ENCODE data around the gene TMEM132E. TPM values are rescaled to one million over a fixed set of nuclear protein-coding genes. Genes with fewer than 3 reads are reported as not detected.

Gene TMEM132E
- total RNA-seq, 1 donor = not detected

DNA sequence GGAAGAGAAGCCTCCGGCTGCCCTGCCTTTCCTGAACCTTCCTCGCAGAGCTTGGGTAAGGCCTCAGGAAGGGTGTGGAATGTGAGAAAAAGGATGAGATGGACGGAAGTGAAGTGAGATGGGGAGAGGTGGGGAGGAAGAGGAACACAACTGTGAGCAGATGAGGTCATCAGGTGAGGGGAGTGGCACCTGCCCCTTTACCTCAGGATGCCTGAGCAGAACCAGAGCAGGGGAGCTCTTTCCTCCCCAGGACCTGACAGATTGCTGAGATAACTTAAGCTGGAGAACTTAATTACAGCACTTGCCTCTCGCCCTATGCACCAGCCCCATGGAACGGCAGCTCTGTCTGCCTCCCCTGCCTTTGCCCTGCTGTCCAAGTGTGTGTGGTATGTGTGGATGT lies 29.8 kb downstream of the TMEM132E start:
- H3K9me3 ChIP-seq (ENCODE audit: low read depth, low read length) = no peaks in the 10 kb centered on the region
- no peak overlapping the region for H3K4me3 ChIP-seq (ENCODE audit: low read length)
- no peaks in the 10 kb centered on the region for H3K4me1 ChIP-seq (ENCODE audit: insufficient read depth, low read length)
- H3K27me3 ChIP-seq (ENCODE audit: insufficient read depth, low read length) = no peaks in the 10 kb centered on the region

DNA sequence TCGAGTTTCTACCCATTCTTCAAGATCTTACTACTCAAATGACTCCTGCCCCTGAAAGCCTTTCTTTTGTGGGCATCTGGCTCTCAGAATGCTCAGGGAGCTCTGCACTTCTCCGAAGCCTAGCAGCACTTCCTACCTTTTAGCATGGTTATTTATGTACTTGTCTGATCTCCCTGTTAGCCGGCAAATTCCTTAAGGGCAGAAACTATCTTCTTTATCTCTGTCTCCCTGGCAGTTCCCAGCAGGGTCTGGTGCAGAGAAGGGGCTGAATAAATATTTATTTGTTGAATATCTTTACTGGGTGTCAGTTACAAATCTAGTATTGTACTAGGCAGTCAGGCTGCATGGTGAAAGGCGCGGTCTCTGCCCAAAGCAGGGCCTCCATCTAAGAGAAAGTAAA lies 30.7 kb downstream of the TMEM132E start:
- no peaks in the 10 kb centered on the region for H3K9me3 ChIP-seq (ENCODE audit: low read depth, low read length)
- H3K27me3 ChIP-seq (ENCODE audit: insufficient read depth, low read length) = no peaks in the 10 kb centered on the region
- no peaks in the 10 kb centered on the region for H3K4me1 ChIP-seq (ENCODE audit: insufficient read depth, low read length)
- H3K4me3 ChIP-seq (ENCODE audit: low read length) = no peak overlapping the region

- Histone ChIP-seq H3K4me3 (ENCODE audit: low read length) (no peak overlapping the region), H3K9me3 (ENCODE audit: low read depth, low read length) (no peaks in the 10 kb centered on the region), H3K27me3 (ENCODE audit: insufficient read depth, low read length) (no peaks in the 10 kb centered on the region), H3K4me1 (ENCODE audit: insufficient read depth, low read length) (no peaks in the 10 kb centered on the region)
Measured at GRCh38 chr17:34610506-34610905, 31.1 kb downstream of the TMEM132E start.

GRCh38 chr17:34613064-34614019 lies 34.0 kb downstream of the TMEM132E start:
- H3K4me3 ChIP-seq (ENCODE audit: low read length) = no peak overlapping the region
- H3K4me1 ChIP-seq (ENCODE audit: insufficient read depth, low read length) = no peaks in the 10 kb centered on the region
- H3K9me3 ChIP-seq (ENCODE audit: low read depth, low read length) = no peaks in the 10 kb centered on the region
- H3K27me3 ChIP-seq (ENCODE audit: insufficient read depth, low read length) = no peaks in the 10 kb centered on the region

GRCh38 chr17:34614698-34615097 lies 35.3 kb downstream of the TMEM132E start:
- H3K27me3 ChIP-seq (ENCODE audit: insufficient read depth, low read length) = no peaks in the 10 kb centered on the region
- no peaks in the 10 kb centered on the region for H3K4me1 ChIP-seq (ENCODE audit: insufficient read depth, low read length)
- H3K4me3 ChIP-seq (ENCODE audit: low read length) = no peak overlapping the region
- no peaks in the 10 kb centered on the region for H3K9me3 ChIP-seq (ENCODE audit: low read depth, low read length)

- H3K4me1 ChIP-seq (ENCODE audit: insufficient read depth, low read length) = no peaks in the 10 kb centered on the region
- H3K27me3 ChIP-seq (ENCODE audit: insufficient read depth, low read length) = no peaks in the 10 kb centered on the region
- no peak overlapping the region for H3K4me3 ChIP-seq (ENCODE audit: low read length)
- no peaks in the 10 kb centered on the region for H3K9me3 ChIP-seq (ENCODE audit: low read depth, low read length)
Measured at GRCh38 chr17:34615326-34615725, 35.9 kb downstream of the TMEM132E start.

DNA sequence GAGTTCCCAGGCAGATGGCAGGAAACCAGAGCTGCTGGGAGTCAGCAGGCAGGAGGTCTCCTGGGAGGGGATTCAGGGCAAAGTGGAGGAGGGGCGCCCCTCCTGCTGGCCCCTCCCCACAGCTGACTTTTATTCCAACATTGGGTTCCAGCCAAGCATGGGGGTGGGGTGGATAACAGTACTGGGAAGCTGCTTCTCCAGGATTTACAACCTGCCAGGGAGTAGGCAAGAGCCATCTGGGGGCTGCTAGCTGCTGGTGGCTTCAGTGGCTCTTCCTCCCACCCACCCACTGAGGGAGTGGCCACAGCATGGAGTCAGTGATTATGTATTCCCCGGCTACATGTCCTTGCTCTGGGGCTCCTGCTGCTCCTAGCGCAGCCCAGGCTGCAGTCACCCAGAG lies 36.8 kb downstream of the TMEM132E start:
- H3K4me1 ChIP-seq (ENCODE audit: insufficient read depth, low read length) = no peaks in the 10 kb centered on the region
- no peaks in the 10 kb centered on the region for H3K27me3 ChIP-seq (ENCODE audit: insufficient read depth, low read length)
- no peak overlapping the region for H3K4me3 ChIP-seq (ENCODE audit: low read length)
- no peaks in the 10 kb centered on the region for H3K9me3 ChIP-seq (ENCODE audit: low read depth, low read length)

- Histone ChIP-seq H3K4me3 (ENCODE audit: low read length) (no peak overlapping the region), H3K9me3 (ENCODE audit: low read depth, low read length) (no peaks in the 10 kb centered on the region), H3K27me3 (ENCODE audit: insufficient read depth, low read length) (no peaks in the 10 kb centered on the region), H3K4me1 (ENCODE audit: insufficient read depth, low read length) (no peaks in the 10 kb centered on the region)
Measured at GRCh38 chr17:34617398-34617797, 38.0 kb downstream of the TMEM132E start.

DNA sequence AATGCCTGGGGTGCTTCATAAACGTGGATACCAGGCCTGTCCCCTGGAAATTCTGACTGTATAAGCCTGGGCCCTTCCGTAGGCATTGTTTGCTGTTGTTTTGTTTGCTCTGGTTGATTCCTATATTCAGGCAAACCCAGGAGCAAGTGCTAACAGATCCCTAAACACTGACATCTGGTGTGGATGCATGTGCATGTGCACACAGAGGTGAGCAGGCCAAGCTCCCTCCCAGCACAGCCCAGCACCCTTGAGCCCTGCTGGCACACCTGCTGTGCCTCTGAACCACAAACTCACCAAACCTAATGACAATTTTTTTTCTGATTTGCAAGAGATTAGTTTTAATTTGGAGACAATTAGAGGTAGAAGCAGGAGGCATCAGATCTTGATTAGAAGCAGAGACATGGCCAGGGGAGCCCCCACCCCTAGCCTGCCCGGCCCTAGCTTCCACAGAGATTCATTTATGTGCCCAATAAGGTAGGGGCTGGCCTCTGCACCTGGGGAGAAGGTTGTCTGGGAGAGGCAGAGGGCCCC lies 40.4 kb downstream of the TMEM132E start:
- Histone ChIP-seq H3K27me3 (ENCODE audit: insufficient read depth, low read length) (peaks cover 7% of the 10 kb centered on the region), H3K4me1 (ENCODE audit: insufficient read depth, low read length) (no peaks in the 10 kb centered on the region), H3K9me3 (ENCODE audit: low read depth, low read length) (no peaks in the 10 kb centered on the region), H3K4me3 (ENCODE audit: low read length) (no peak overlapping the region)

DNA sequence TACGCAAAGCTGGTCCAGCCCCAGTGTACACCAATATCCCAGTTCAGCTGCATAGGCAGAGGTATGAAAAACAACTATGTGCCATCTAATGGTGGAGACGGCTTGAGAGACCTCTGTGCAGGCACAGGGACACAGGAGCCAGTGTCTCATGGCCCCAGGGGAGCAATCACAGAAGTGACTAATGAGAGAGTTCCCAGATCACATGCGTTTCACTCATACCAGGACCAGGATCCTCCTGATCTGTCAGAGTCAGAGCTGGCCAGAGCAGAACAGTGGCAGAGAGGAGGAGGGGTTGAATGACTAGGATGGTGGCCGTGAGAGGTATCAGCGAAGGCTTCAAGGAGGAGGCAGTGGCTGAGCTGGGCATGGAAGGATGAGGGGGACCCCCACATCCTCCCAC lies 41.1 kb downstream of the TMEM132E start:
- Histone ChIP-seq H3K4me3 (ENCODE audit: low read length) (no peak overlapping the region), H3K9me3 (ENCODE audit: low read depth, low read length) (no peaks in the 10 kb centered on the region), H3K4me1 (ENCODE audit: insufficient read depth, low read length) (no peaks in the 10 kb centered on the region), H3K27me3 (ENCODE audit: insufficient read depth, low read length) (peaks cover 14% of the 10 kb centered on the region)

DNA sequence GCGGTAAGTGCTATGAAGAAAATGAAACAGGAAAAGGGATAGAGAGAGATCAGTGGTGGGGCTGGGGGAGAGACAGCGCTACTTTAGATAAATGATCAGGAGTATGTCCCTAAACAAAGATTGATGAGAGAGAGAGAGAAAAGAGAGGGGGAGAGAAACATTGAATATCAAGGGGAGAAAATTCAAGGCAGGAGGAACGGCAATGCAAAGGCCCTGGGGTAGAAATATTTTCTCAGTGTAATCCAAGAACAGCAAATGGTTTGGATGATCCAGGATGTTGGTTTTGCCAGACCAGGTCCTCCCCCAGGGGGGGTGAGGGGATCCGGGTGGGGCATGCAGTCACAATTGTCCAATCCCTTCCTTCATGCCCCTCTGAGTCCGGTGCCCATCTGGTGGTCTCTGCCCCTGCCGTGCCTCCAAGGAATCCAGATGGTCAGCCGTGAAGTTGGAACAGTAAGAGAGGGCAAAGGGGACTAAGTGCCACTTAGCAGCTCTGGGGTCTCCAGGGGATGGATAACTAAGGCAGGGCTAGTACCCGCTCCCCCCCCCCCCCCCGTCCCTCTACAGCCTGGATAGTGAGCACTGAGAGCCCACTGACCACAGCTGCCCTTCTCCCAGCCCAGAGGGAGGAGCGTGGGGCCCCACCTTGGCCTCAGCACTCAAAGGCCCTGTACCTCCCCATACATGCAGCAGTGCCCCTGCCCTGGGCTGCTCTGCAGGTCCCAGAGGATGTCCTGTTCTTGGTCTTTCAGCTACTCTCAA lies 43.7 kb downstream of the TMEM132E start:
- no peak overlapping the region for H3K4me3 ChIP-seq (ENCODE audit: low read length)
- no peaks in the 10 kb centered on the region for H3K9me3 ChIP-seq (ENCODE audit: low read depth, low read length)
- peaks cover 33% of the 10 kb centered on the region for H3K27me3 ChIP-seq (ENCODE audit: insufficient read depth, low read length)
- H3K4me1 ChIP-seq (ENCODE audit: insufficient read depth, low read length) = no peaks in the 10 kb centered on the region

DNA sequence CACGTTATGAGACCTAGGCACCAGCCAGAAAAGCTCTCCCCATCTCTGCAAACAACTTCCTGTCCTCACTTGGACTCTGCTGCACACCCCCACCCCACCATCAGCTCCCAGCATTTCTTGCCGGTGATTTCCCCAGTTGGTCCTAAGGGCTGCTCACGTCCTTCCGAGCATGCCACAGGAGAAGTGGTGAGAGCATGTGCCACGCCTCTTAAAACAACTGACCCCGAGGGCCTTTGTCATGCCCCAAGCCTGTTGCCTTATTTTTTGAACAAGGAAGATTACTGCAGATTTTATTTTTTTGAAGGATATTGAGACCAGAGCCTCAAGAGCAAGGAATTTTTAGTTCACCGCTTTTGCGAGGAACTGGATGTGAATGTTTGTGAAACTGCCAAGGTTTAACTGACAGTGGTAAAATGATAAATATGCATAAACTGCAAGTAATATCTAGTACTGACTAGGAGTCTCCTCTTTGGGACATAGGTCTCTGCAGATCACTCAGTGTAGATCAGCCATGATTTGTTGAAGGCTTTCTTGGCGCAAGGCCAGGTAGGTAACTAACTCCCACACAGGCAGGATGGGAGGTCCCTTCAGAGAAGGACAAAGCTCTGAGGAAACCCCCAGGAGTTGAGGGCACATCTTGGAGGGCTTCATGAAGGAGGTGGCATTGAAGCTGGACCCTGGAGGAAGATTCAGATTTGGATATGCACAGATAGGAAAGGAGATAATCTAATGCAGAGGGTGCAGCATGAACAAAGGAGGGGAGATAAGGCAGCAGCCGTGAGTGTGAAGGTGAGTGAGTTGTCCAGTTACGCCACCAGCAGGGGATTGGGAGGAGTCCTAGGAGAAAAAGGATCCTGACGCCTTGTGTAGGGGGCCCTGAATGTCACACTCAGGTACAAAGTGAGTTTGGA lies 44.7 kb downstream of the TMEM132E start:
- no peaks in the 10 kb centered on the region for H3K4me1 ChIP-seq (ENCODE audit: insufficient read depth, low read length)
- peaks cover 34% of the 10 kb centered on the region for H3K27me3 ChIP-seq (ENCODE audit: insufficient read depth, low read length)
- H3K4me3 ChIP-seq (ENCODE audit: low read length) = no peak overlapping the region
- H3K9me3 ChIP-seq (ENCODE audit: low read depth, low read length) = no peaks in the 10 kb centered on the region

- H3K4me3 ChIP-seq (ENCODE audit: low read length) = no peak overlapping the region
- H3K27me3 ChIP-seq (ENCODE audit: insufficient read depth, low read length) = peaks cover 34% of the 10 kb centered on the region
- H3K9me3 ChIP-seq (ENCODE audit: low read depth, low read length) = no peaks in the 10 kb centered on the region
- H3K4me1 ChIP-seq (ENCODE audit: insufficient read depth, low read length) = no peaks in the 10 kb centered on the region
Measured at GRCh38 chr17:34624767-34625383, 45.5 kb downstream of the TMEM132E start.

- H3K27me3 ChIP-seq (ENCODE audit: insufficient read depth, low read length) = peaks cover 34% of the 10 kb centered on the region
- H3K9me3 ChIP-seq (ENCODE audit: low read depth, low read length) = no peaks in the 10 kb centered on the region
- H3K4me1 ChIP-seq (ENCODE audit: insufficient read depth, low read length) = no peaks in the 10 kb centered on the region
- H3K4me3 ChIP-seq (ENCODE audit: low read length) = no peak overlapping the region
Measured at GRCh38 chr17:34626121-34626681, 46.8 kb downstream of the TMEM132E start.
